ENCODE data around the gene RIT2. TPM values are rescaled to one million over a fixed set of nuclear protein-coding genes. Genes with fewer than 3 reads are reported as not detected.
A peak's percentile ranks its signal among the peaks of the same experiment; 100 is the strongest.

Gene RIT2
- not detected for polyA plus RNA-seq (2013, experiment 1 of 2; ENCODE audit: insufficient read length)
- polyA plus RNA-seq (2013, experiment 2 of 2; ENCODE audit: insufficient read length): not detected

DNA sequence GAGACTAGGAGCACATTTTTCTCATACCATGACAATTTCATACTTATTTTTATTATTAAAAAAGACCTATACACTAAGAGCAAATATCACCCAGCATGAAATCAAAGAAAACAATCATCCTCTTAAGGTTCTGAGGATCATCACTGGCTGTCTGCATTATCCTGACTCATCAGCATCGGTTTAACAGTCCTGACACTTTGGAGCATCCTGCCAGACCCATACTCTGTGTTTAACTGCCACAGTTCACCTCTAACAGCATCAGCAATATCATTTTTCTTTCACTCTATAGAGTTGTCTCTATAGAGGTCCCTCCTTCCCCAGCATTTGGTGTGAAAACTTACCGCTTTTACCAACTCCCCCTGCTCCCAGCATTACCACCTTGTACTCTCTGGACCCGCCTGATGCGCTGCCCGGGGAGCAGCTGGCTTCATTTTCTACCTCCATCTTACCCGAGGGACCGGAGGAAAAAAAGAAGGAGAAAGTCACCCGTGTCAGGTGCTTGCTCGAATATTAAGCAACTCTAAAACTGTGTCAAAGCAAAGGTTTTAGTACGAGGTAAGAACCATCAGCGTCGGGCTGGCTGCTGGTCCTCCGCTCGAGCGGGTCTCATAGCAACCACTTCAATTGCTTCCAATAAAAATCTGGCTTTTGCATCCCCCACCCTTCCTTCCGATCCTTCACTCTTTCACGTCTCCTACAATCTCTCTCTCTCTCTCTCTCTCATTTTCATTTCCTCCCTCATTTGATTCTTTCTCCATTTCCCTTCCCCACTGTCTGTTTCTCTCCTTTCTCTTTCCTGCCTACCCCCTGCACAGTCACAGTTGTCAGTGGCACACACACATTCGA is at the start of gene RIT2:
TSS of gene RIT2 (minus strand) at position 610 of the 846 bp plus-strand sequence.
- DNase-seq: no peak

GRCh38 chr18:43161528-43161927 is 46.0 kb upstream of the RIT2 start:
- DNase-seq: peak; percentile 53

DNA sequence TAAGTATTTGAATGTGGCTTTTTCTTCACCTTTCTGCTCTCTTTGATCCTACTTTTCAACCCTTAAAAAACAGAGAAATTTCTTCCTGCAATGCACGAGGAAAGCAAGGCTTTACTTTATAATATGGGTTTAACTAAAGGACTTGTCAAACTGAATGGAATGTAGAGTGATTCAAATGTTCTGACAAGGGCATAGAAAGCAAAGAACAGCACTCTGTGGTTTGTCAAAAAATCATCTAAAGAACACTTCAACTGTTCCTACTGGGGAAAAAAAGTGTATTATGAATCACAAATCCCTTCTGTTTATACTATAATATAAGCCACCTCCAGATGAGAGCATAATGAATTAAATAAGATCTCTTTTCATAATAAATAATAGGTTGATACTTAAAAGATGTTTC is 45.0 kb upstream of the RIT2 start:
- peak; percentile 17 for DNase-seq

DNA sequence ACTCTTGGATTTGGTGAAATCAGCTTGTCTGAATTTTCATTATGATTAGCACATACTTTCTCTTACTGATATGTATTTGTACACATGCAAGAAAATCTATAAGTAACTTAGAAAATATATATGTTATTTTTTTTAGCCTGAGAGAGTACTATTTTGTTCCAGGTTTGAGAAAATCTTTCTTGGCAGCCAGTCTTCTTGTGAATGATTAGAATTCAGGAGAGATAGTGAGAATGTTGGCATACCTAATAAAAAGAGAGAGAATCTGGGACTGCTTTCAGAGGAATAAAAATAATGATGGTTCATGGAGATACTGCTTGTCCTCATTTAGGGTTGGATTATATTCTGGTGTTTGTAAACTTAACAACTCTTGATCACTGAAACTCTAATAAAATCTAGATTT is 44.4 kb upstream of the RIT2 start:
- DNase-seq: no peak

GRCh38 chr18:43159086-43159770 is 43.7 kb upstream of the RIT2 start:
- DNase-seq: peak; percentile 20

DNA sequence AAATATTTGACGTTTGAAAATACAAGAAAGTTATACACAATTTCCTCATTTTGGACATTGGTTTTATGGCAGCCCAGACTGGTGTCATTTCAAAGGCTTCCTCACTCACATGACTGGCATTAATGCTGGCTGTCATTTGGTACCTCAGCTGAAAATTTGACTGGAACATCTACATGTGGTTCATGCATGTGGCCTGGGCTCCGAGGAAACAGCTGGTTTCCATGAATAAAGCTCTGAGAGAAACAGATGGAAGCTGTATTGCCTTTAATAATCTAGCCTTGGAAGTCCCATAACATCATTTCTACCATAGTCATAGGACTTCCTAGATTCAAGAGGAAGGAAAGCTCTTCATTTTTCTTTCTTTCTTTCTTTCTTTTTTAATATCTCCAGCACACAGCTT is 42.9 kb upstream of the RIT2 start:
- DNase-seq: no peak

DNA sequence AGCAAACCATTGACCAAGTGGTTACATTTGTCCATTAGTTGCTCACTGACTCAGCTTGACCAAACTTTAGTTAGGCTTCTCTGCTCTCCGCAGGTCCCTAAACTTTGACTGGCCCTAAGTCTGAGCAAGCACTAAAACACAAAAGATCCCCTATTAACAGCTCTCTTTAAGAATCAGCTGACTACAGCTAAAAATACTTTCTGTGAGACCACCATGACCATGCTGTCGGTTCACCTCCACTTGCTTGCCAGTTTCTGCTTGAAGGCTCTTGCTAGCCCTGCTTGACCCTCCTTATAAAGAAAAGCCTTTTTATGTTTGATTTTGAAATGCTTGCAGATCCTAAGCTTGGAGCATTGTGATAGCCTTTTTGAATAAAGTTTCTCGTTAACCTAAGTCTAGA is 40.4 kb upstream of the RIT2 start:
- no peak for DNase-seq

DNA sequence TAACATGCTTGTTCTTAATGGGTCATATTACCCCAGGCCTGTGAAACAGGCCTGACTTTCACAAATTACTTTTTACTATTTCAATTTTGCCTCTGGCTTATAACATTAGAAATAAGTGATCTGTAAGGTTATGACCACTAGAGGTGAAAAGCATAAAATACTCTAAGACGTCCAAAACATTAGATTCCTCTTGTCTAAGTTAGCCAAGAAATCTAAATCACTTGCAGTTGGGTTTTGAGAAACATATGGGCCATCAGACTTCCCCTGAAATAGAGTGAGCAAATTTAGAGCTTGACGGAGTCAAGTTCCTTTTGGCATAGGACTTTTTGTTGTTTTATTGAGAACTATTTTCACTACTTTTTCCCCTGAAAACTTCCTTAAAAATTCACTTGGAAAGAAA is 32.7 kb upstream of the RIT2 start:
- no peak for DNase-seq

- no peak for DNase-seq
These were observed 25.7 kb upstream of the RIT2 start for GRCh38 chr18:43141208-43141607.

- DNase-seq: no peak
These were observed 23.9 kb upstream of the RIT2 start for GRCh38 chr18:43139288-43139946.

DNA sequence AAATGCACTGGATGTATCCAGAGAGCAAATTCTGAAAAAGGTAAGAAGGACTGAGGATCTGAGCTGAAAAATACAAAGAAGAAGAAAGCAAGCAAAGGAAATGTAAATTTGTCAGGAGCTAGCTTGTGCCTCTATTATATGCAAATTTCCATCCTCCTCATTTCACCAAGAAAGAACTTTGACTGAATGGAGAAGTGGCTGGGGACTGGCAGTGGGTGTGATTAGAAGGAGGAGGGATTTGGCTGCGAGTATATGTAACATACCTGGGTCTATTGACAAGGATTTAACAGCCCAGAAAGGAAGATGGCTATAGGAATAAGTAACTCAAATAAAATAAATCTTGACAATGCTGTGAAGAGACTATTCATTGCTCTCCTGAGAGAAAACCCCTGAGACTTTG is 19.4 kb upstream of the RIT2 start:
- no peak for DNase-seq

DNA sequence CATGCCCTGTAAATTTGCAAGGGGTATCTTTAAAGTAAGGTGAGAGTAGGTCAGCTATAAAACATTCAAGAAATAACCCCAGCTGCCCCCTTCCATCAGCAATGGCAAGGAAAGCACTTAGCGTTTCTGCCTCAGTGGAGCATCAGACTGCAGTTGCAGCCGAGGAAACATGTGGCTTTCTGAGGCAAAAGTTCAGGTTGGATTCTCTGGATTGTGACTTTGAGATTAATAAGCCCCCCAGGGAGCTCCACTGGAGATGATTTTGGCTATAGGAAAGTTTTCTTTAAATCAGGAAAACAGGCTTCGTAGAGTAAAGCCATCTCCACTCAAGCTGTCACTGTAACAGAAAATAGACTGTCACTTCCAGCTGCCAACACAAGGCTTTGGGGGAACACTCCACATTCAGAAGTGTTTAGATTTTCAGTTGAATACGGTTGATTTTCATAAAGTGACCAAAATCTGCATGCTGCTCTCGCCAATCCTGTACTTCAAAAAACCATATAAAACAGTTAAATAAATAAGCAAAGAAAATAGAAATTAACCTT is 15.3 kb upstream of the RIT2 start:
- no peak for DNase-seq

DNA sequence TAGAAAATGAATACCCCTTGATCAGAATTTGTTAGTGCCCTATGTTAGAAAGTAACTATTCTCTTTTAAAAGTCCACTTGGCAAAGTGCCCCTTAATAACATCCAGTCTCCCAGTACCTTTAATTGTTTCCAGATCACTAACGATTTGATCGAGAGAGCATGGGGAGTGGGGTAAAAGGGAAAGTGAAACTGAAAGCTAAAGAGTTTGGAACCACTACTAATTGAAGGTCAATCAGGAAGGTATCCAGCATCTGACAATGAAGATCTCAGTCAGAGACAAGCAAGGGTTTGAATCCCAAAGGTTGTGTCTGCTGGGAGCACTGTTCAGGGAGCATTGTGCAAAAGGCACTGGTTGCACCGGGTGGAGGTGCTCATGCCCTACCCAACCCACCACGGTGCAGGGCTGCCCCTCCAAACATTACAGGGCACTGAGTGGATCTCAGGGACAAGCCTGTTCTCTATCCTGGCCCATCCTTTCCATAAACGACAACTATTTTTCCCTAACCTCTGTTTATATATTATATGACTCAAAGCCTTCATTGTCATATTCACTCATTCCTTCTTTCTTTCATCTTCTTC is 14.6 kb upstream of the RIT2 start:
- peak; percentile 35 for DNase-seq

DNA sequence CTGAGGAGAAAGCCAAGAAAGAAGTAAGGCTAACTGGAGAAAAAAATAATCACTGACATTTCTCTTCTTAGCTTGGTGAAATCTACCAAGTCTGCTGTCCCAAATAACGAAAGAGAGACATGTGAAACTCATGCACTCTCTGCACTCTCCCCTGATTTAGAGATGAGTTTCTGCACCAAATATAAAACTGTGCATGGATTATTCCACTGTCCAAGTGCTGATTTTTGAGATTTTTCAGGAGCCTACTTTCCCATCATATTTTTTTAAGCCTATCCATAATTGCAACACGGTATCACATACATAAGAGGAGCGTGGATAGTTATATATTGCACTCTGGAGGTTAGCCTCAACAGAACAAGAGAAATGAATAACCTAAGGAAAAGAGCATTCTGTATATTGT is 10.0 kb upstream of the RIT2 start:
- DNase-seq: no peak

- DNase-seq: no peak
These were observed 7.5 kb upstream of the RIT2 start for GRCh38 chr18:43122955-43123354.

DNA sequence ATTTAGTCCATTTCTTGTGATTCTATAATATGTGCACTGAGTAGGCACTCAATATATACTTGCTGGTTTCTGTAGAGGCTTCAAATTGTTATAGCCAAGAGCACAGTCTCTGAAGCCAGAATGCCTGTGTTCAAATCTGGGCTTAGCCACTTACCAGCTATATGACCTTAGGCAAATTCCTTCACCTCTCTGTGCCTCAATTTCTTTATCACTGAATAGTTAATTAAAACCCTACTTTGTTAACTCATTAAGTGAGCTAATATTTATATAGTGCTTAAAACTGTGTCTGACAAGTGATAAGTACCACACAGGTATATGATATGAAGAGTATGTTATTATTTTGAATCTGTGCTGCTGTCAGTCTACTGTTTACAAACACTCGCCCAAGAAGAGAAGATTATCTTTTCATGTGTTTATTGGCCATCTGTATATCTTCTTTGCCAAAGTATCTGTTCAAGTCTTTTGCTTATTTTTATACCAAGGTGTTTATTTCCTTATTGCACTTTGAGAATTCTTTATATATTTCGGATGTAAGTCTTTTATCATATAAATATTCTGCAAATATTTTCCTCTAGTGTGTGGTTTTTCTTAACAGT is 1.3 kb upstream of the RIT2 start:
- DNase-seq: no peak

DNA sequence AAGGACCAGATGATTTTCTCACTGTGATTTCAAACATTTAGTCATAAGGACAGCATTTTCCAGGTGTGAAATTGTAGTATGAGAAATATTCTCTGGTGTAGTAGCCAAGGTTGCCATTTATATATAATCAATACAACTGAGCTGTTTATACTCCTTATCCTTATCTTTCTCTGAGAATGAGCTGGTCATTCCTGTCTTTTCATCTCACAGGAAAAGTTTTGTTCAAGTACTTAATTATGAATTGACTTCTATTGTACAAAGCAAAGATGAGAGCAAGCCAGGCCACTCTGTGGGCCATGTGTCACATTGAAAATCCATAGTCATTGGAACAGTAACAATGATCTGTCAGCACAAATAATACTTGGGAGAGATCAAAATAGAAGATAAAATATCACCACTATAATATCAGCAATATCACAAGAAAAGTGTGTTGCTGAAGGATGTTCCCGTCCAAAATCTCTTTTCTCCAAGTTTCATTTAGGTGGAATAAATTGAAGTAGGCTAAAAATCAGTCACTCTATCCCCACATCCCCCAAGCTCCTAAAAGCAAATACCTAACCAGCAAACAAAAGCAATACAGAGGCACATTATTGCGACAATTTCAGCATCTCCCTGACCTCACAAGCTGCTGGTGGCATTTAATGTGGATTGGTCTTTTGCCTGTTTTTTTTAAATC is 2.1 kb downstream of the RIT2 start:
- DNase-seq: no peak

DNA sequence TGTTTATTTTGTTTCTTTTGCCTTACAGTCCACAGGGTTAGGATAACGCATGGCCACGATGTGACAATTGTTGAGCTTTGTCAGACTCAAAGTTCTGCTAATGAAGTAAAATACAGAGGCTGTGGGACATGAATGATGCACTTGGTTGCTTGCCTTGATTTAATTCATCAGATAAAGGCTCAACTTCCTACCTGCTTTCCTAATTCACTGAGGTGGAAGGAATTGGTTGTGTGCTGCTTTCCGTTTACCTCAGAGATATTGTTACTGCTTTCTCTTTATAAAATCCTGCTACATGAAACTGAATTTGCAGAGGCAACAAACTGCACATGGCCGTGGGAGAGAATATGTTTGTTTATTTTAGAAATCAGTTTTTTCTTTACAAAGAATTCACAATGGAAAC is 6.6 kb downstream of the RIT2 start:
- no peak for DNase-seq

DNA sequence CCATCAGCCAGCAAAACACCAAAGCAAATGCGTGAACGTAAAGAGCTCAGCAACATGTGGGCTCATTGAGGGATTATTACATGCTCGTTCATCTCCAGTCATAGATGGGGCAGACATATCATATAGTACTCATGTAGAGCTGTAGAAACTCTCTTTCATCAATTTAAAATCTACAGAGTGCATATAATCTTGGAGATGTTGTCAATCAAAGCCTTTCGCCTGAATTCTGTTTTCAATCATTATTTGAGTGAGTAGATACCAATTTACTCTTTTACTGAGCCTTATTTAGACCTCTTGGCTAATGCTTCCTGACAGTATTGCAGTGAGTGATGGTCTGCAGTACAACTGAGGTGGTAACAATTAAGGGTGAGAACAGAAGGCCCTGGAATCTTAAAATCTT is 7.0 kb downstream of the RIT2 start:
- DNase-seq: no peak

GRCh38 chr18:43093646-43094045 is 21.8 kb downstream of the RIT2 start:
- no peak for DNase-seq

DNA sequence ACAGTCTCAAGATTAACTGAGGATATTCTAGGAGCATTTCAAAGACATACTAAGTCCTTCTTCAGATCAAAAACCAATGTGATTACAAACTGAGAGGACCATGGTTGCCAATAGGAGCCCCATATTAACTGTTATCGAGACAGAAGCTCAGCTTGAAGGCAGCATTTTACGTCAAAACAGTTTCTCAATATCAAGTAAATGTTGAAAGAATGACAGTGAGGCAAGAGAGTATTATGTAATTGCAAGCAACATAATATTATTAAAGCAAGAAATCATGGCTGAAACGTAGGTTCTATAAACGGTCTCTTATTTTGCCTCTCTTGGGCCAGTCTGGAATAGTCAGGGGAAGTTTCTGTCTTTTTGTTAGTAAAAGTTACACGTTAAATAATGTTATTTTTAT is 22.9 kb downstream of the RIT2 start:
- no peak for DNase-seq

DNA sequence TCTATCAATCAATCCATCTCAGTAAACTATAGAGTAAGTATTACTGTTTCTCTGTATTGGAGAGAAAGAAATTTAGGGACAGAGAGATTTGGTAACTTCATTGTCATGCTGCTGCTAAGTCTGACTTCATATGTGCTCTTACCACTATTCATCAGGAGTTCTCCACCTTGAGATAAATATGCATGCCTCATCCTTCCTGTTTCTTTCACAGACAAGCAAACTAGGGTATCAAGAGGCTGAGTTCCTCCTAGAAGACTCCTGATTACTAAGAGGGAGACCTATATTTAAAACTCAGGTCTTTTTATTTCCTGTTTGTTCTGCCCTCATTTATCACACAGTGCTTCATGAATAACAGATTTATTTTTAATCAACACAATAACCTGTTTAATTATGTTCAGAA is 34.1 kb downstream of the RIT2 start:
- DNase-seq: no peak

Measured in fibroblast of skin of scalp (primary cell).